BLaER1 (cell line): ENCODE results near the gene DIP2C.

Experiments used
- H3K27ac ChIP-seq: shearing (Covaris generic); formaldehyde crosslinking; 2 replicates; pipeline ENCODE4 v1.8.1; 2022
- H3K27me3 ChIP-seq: shearing (Covaris generic); formaldehyde crosslinking; 2 replicates; pipeline ENCODE4 v1.8.1; 2022
- H3K36me3 ChIP-seq: shearing (Covaris generic); formaldehyde crosslinking; 2 replicates; pipeline ENCODE4 v1.8.1; 2022
- H3K4me1 ChIP-seq: shearing (Covaris generic); formaldehyde crosslinking; 2 replicates; pipeline ENCODE4 v1.8.1; 2022
- H3K4me2 ChIP-seq: shearing (Covaris generic); formaldehyde crosslinking; 2 replicates; pipeline ENCODE4 v1.8.1; 2022
- H3K4me3 ChIP-seq: shearing (Covaris generic); formaldehyde crosslinking; 2 replicates; pipeline ENCODE4 v1.8.1; 2022
- H3K9ac ChIP-seq: shearing (Covaris generic); formaldehyde crosslinking; 2 replicates; pipeline ENCODE4 v1.8.1; 2022
- H3K9me3 ChIP-seq: shearing (Covaris generic); formaldehyde crosslinking; 2 replicates; pipeline ENCODE4 v1.8.1; 2022
- H4K20me1 ChIP-seq: shearing (Covaris generic); formaldehyde crosslinking; 2 replicates; pipeline ENCODE4 v1.8.1; 2022
- Cebpa-rat ChIP-seq: shearing (Covaris generic); IDR thresholded peaks from 2 replicates; pipeline ENCODE4 v1.8.1; 2022

The DIP2C gene

DNA sequence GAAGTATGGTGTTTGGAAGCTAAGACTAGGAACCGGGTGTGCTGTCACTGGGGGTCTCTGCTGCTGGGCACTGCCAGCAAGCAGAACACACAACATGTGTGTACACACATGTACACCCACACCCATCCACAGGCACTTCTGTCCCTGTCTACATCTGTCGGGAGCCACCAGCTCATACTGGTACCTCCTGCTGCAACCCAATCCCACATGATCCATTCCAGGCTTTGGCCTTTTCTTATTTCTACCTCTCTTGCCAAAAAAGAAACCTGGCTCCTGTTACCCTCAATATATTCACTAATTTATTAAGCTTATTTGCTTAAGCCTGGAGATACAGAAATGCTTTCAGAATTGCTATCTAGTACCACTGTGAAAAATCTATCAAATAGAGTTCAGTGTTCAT is 246.0 kb downstream of the DIP2C start:
- no peak for TF ChIP-seq Cebpa-rat
- H3K27ac ChIP-seq = no peak overlapping the region
- H3K9ac ChIP-seq = no peak overlapping the region
- no peak overlapping the region for H3K4me2 ChIP-seq
- H3K36me3 ChIP-seq = peaks cover 48% of the 10 kb centered on the region
- H3K4me1 ChIP-seq = peaks cover 3% of the 10 kb centered on the region; the same call in 1 of the 2 replicates
- peaks cover 39% of the 10 kb centered on the region for H4K20me1 ChIP-seq
- no peaks in the 10 kb centered on the region for H3K27me3 ChIP-seq
- no peak overlapping the region for H3K4me3 ChIP-seq
- H3K9me3 ChIP-seq = no peaks in the 10 kb centered on the region

- Histone ChIP-seq H4K20me1 (peaks cover 26% of the 10 kb centered on the region; the same call in 1 of the 2 replicates), H3K4me1 (no peaks in the 10 kb centered on the region), H3K4me2 (no peak overlapping the region), H3K27me3 (no peaks in the 10 kb centered on the region), H3K36me3 (peaks cover 51% of the 10 kb centered on the region), H3K9me3 (no peaks in the 10 kb centered on the region), H3K27ac (no peak overlapping the region), H3K4me3 (no peak overlapping the region), H3K9ac (no peak overlapping the region)
- TF ChIP-seq Cebpa-rat = no peak
Observed at GRCh38 chr10:442209-442608, 247.3 kb downstream of the DIP2C start.

- Histone ChIP-seq H3K4me2 (no peak overlapping the region), H3K36me3 (peaks cover 57% of the 10 kb centered on the region), H3K9me3 (no peaks in the 10 kb centered on the region), H3K9ac (no peak overlapping the region), H3K4me1 (no peaks in the 10 kb centered on the region), H3K27me3 (no peaks in the 10 kb centered on the region), H3K4me3 (no peak overlapping the region), H3K27ac (no peak overlapping the region), H4K20me1 (0 out of 2 replicates have a peak, but pooled peaks cover 24% of the 10 kb centered on the region)
- no peak for TF ChIP-seq Cebpa-rat
Observed at GRCh38 chr10:441659-442058, 247.8 kb downstream of the DIP2C start.

DNA sequence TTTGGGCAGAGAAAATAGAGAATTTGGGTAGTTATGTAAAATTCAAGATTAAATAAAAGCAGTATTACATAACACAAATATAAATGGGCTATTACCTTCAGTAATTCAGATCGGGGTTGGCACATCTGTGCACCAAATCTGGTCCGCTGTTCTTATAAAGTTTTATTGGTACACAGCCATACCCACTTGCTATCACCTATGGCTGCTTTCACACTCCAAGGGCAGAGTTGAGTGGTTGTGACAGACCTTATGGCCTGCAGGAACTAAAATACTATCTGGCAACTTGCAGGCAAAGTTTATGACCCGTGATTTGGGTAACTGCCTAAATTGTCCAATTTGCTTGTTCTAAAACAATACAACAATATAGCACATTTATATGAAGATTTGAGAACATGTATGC is 249.3 kb downstream of the DIP2C start:
- H3K4me2 ChIP-seq = no peak overlapping the region
- no peak overlapping the region for H3K9ac ChIP-seq
- H3K27me3 ChIP-seq = no peaks in the 10 kb centered on the region
- H3K36me3 ChIP-seq = peaks cover 55% of the 10 kb centered on the region
- no peak overlapping the region for H3K4me3 ChIP-seq
- H3K9me3 ChIP-seq = no peaks in the 10 kb centered on the region
- H4K20me1 ChIP-seq = peaks cover 29% of the 10 kb centered on the region; the same call in 1 of the 2 replicates
- peaks cover 3% of the 10 kb centered on the region for H3K4me1 ChIP-seq
- TF ChIP-seq Cebpa-rat = no peak
- no peak overlapping the region for H3K27ac ChIP-seq

DNA sequence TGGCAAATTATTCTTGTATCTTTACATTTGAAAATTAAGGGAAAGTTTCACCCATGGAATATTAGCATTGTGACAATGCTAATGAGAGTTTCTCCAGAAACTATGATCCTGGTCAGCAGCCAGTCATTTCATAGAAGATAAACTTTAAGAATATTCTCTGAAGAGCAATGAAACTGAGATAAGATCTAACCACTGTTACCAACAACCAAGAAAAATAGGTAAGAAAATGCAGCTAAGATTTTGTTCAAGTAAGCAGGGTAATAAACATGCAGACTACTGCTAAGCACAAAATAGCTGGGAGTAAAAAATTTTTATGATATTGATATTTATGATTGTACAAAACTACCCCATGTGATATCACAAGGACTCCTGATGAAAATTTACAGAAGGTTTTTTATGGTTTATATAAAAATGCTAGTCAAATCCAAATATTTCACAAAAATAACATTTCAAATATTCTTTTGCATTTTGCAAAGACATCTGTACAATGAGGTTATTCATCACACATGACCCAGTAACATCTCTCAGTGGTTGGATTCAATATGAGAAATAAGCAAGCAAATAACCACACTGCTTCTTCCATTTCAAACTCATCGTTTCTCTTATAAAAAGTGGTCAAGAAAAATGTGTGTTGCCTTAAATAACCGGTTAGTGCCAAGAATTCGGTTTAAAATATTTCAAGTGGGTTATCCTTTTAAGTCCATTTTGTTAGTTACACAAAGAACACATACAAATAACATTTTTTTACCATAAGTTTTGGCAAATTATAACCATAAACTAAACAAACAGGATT is 251.6 kb downstream of the DIP2C start:
- H3K9me3 ChIP-seq = no peaks in the 10 kb centered on the region
- no peak for TF ChIP-seq Cebpa-rat
- H3K36me3 ChIP-seq = peaks cover 45% of the 10 kb centered on the region
- no peak overlapping the region for H3K4me3 ChIP-seq
- H3K4me1 ChIP-seq = peaks cover 9% of the 10 kb centered on the region
- peaks cover 19% of the 10 kb centered on the region; the same call in 1 of the 2 replicates for H4K20me1 ChIP-seq
- no peaks in the 10 kb centered on the region for H3K27me3 ChIP-seq
- H3K4me2 ChIP-seq = no peak overlapping the region
- H3K27ac ChIP-seq = no peak overlapping the region
- H3K9ac ChIP-seq = no peak overlapping the region

DNA sequence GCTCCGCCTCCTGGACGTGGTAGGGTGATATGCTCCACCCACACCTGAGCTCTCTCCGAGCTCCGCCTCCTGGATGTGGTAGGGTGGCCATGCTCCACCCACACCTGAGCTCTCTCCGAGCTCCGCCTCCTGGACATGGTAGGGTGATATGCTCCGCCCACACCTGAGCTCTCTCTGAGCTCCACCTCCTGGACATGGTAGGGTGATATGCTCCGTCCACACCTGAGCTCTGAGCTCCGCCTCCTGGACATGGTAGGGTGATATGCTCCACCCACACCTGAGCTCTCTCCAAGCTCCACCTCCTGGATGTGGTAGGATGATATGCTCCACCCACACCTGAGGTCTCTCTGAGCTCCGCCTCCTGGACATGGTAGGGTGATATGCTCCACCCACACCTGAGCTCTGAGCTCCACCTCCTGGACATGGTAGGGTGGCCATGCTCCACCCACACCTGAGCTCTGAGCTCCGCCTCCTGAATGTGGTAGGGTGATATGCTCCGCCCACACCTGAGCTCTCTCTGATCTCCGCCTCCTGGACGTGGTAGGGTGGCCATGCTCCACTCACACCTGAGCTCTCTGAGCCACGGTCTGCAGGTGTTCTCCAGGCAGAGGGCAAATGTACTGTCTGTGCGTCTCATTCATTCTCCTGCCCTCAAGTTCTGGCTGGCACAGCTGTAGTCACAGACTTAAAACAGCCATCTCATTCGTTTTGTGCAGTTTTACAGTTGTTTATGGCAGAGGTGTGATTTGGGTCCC is 252.4 kb downstream of the DIP2C start:
- no peaks in the 10 kb centered on the region for H3K27me3 ChIP-seq
- peaks cover 9% of the 10 kb centered on the region for H3K4me1 ChIP-seq
- no peak overlapping the region for H3K4me3 ChIP-seq
- H3K27ac ChIP-seq = no peak overlapping the region
- peaks cover 12% of the 10 kb centered on the region; the same call in 1 of the 2 replicates for H4K20me1 ChIP-seq
- H3K36me3 ChIP-seq = peaks cover 45% of the 10 kb centered on the region
- H3K4me2 ChIP-seq = no peak overlapping the region
- H3K9ac ChIP-seq = no peak overlapping the region
- no peak for TF ChIP-seq Cebpa-rat
- H3K9me3 ChIP-seq = no peaks in the 10 kb centered on the region

DNA sequence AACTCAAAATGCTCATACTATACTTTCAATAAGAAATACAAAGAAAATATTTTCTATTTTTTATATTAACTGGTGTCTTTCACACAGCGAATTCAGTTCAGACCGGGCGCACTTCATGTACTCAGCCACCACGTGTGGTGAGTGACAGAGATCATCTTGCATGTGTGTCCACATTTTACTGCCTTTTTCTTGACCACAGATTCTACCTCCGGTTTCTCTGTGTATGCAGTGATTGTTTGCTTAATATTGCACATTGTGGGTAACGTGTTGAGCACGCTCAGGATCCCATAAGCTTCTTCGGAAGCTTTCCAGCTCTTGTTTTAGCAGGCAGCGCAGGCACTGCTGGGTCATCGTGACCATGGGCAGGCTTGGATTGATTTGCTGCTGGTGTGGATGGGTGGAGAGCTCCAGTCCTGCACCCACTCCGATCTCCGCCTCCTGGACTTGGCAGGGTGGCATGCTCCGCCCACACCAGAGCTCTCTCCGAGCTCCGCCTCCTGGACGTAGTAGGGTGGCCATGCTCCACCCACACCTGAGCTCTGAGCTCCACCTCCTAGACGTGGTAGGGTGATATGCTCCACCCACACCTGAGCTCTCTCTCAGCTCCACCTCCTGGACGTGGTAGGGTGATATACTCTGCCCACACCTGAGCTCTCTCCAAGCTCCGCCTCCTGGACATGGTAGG is 253.3 kb downstream of the DIP2C start:
- Histone ChIP-seq H3K9me3 (no peaks in the 10 kb centered on the region), H3K4me2 (no peak overlapping the region), H3K27ac (no peak overlapping the region), H3K4me3 (no peak overlapping the region), H3K9ac (no peak overlapping the region), H4K20me1 (peaks cover 5% of the 10 kb centered on the region; the same call in 1 of the 2 replicates), H3K27me3 (no peaks in the 10 kb centered on the region), H3K36me3 (peaks cover 40% of the 10 kb centered on the region), H3K4me1 (peaks cover 9% of the 10 kb centered on the region)
- TF ChIP-seq Cebpa-rat = no peak

GRCh38 chr10:435397-435796 is 254.1 kb downstream of the DIP2C start:
- no peak overlapping the region for H3K9ac ChIP-seq
- peaks cover 33% of the 10 kb centered on the region for H3K36me3 ChIP-seq
- TF ChIP-seq Cebpa-rat = no peak
- no peak overlapping the region for H3K27ac ChIP-seq
- no peak overlapping the region for H3K4me3 ChIP-seq
- H4K20me1 ChIP-seq = peaks cover 5% of the 10 kb centered on the region; the same call in 1 of the 2 replicates
- H3K4me1 ChIP-seq = peaks cover 9% of the 10 kb centered on the region
- H3K4me2 ChIP-seq = no peak overlapping the region
- H3K27me3 ChIP-seq = no peaks in the 10 kb centered on the region
- no peaks in the 10 kb centered on the region for H3K9me3 ChIP-seq

DNA sequence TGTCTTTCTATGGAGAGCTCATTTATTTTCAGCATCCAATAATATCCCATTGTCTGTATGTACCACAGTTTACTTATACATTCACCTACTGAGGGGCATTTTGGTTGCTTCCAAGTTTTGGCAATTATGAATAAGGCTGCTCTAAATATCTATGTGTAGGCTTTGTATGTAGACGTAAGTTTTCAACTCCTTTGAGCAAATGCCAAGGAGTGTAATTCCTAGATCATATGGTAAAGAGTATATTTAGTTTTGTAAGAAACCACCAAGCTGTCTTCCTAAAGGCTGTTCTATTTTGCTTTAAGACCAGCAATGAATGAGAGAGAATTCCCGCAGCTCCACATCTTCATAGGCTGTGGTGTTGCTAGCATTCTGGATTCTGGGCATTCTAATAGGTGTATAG is 259.8 kb downstream of the DIP2C start:
- H3K4me3 ChIP-seq = no peak overlapping the region
- no peak overlapping the region for H3K4me2 ChIP-seq
- peaks cover 5% of the 10 kb centered on the region; the same call in 1 of the 2 replicates for H3K36me3 ChIP-seq
- H3K9ac ChIP-seq = no peak overlapping the region
- no peaks in the 10 kb centered on the region for H3K9me3 ChIP-seq
- H3K27ac ChIP-seq = no peak overlapping the region
- TF ChIP-seq Cebpa-rat = no peak
- H4K20me1 ChIP-seq = no peaks in the 10 kb centered on the region
- no peaks in the 10 kb centered on the region for H3K27me3 ChIP-seq
- H3K4me1 ChIP-seq = peaks cover 1% of the 10 kb centered on the region
